GM12878 (cell line): ENCODE measurements around the gene TXNDC17. TPM values are rescaled to one million over a fixed set of nuclear protein-coding genes. Genes with fewer than 3 reads are reported as not detected.

Source experiments
- CEBPZ ChIP-seq: fragments of 150-350 bp; IDR thresholded peaks from 2 replicates; pipeline ENCODE4 v1.6.1; 2016; ENCODE audit warnings: low read depth, low read length
- LARP7 ChIP-seq: fragments of 450-650 bp; IDR thresholded peaks from 2 replicates; pipeline ENCODE4 v1.6.1; 2017; ENCODE audit warnings: mild to moderate bottlenecking
- PBX3 ChIP-seq: IDR thresholded peaks from 2 replicates; pipeline ENCODE4 v1.6.1; 2011; ENCODE audit warnings: mild to moderate bottlenecking, low read depth, low read length, moderate library complexity; ENCODE audit not compliant: insufficient replicate concordance
- ZBTB33 ChIP-seq: fragments of 450-650 bp; IDR thresholded peaks from 2 replicates; pipeline ENCODE4 v1.6.1; 2017; ENCODE audit warnings: mild to moderate bottlenecking
- polyA plus RNA-seq, 11 experiments: library from polyadenylated mRNA; depleted of rRNA in 4 of 11; unstranded in 6 of 11; stranded (reverse) in 5 of 11; fragments of >200 nt; fragmentation: Nextera tagmentation in 4 of 11; fragmentation: Illumina TruSeq in 1 of 11; extraction: Ambion mirVana in 4 of 11; extraction: Trizol in 1 of 11; gene quantifications; 1 replicate in 1 of 11; 2 replicates in 10 of 11; pipeline versions ENCODE4 v1.2.1 to v1.2.3, GENCODE V29; 2011 to 2016; ENCODE audit warnings: inconsistent platforms in 2 of 11, missing spikeins in 2 of 11, low read depth in 1 of 11
- total RNA-seq, 4 experiments: library from RNA; depleted of rRNA in 3 of 4; stranded (reverse); fragments of >200 nt in 3 of 4; fragmentation: Illumina TruSeq in 1 of 4; extraction: Trizol in 1 of 4; gene quantifications; 2 replicates each; pipeline versions ENCODE4 v1.2.1 to v1.2.3, GENCODE V29; 2013 to 2021
- TF ChIP-seq, protein P1 (sequence below): fragments of 450-650 bp; IDR thresholded peaks from 2 replicates; pipeline ENCODE4 v1.6.1; 2016; ENCODE audit warnings: mild to moderate bottlenecking
- TF ChIP-seq, protein P2 (sequence below): fragments of 450-650 bp; IDR thresholded peaks from 2 replicates; pipeline ENCODE4 v1.6.1; 2016; ENCODE audit warnings: mild to moderate bottlenecking

Gene TXNDC17
- total and polyA plus RNA-seq, 10 of the 15 experiments (the other 5 are each of a cell fraction or from before 2014, with no cell fraction given), result 124 to 957 (median 216) TPM

- TF ChIP-seq CEBPZ, result no peak
- peak; percentile 32; the same call in 1 of the 2 replicates for TF ChIP-seq LARP7
- TF ChIP-seq, protein P1, sequence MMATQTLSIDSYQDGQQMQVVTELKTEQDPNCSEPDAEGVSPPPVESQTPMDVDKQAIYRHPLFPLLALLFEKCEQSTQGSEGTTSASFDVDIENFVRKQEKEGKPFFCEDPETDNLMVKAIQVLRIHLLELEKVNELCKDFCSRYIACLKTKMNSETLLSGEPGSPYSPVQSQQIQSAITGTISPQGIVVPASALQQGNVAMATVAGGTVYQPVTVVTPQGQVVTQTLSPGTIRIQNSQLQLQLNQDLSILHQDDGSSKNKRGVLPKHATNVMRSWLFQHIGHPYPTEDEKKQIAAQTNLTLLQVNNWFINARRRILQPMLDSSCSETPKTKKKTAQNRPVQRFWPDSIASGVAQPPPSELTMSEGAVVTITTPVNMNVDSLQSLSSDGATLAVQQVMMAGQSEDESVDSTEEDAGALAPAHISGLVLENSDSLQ, result peak; percentile 58
- TF ChIP-seq, protein P2, sequence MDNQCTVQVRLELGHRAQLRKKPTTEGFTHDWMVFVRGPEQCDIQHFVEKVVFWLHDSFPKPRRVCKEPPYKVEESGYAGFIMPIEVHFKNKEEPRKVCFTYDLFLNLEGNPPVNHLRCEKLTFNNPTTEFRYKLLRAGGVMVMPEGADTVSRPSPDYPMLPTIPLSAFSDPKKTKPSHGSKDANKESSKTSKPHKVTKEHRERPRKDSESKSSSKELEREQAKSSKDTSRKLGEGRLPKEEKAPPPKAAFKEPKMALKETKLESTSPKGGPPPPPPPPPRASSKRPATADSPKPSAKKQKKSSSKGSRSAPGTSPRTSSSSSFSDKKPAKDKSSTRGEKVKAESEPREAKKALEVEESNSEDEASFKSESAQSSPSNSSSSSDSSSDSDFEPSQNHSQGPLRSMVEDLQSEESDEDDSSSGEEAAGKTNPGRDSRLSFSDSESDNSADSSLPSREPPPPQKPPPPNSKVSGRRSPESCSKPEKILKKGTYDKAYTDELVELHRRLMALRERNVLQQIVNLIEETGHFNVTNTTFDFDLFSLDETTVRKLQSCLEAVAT, result peak; percentile 74; the same call in 1 of the 2 replicates
- TF ChIP-seq PBX3, result peak; percentile 19
- TF ChIP-seq ZBTB33, result 0 out of 2 replicates have a peak, but pooled peaks have one; percentile 5
Measured at GRCh38 chr17:6651919-6652452, 11.1 kb downstream of the TXNDC17 start (continued).
